ENCODE data around the gene PRKG1. TPM values are rescaled to one million over a fixed set of nuclear protein-coding genes. Genes with fewer than 3 reads are reported as not detected.

The PRKG1 gene
- total and polyA plus RNA-seq, 2 donors (not counting 1 experiment from before 2014, with no cell fraction given): 45.8 to 71.8 TPM

DNA sequence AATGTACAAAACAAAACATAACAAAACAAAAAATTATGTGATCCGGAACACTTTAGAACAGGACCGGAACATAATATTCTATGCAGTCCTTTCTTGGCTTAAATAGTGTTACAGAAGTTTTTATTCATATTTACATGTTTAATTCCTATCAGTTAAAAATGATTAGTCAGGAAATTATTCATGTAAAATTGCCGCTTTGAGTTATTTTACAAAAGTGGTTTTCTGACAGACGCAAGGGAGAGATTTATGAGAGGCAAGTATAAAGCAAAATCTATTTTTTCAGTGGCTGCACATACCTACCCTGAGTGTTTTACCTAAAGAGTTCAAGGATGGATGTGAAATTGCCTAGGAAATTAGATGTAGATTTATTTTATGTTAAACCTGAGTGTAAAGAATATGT lies 1009.1 kb downstream of the PRKG1 start:
- H3K79me2 ChIP-seq (ENCODE audit: control insufficient read depth, insufficient read depth, low read length): no peaks in the 10 kb centered on the region
- DNase-seq (ENCODE audit: low read depth in 2 of 2): no peak
- no peaks in the 10 kb centered on the region for H3K9me3 ChIP-seq (ENCODE audit: control insufficient read depth, insufficient read depth, low read depth, low read length)
- H2AFZ ChIP-seq (ENCODE audit: low read length): no peak overlapping the region
- H3K27me3 ChIP-seq (ENCODE audit: control insufficient read depth, insufficient read depth, low read length): no peaks in the 10 kb centered on the region
- no peak overlapping the region for H3K4me3 ChIP-seq (replicated peaks in 1 of 4; ENCODE audit: control extremely low read depth in 1 of 4, insufficient read depth in 1 of 4, low read depth in 3 of 4, low read length in 4 of 4)
- no peaks in the 10 kb centered on the region for H4K20me1 ChIP-seq (ENCODE audit: control insufficient read depth, extremely low read depth, insufficient read depth, low read length)
- H3K4me2 ChIP-seq (ENCODE audit: extremely low read depth, insufficient read depth, low read length): no peak overlapping the region
- H3K4me1 ChIP-seq (ENCODE audit: control insufficient read depth, extremely low read depth, insufficient read depth, low read length): no peaks in the 10 kb centered on the region
- no peaks in the 10 kb centered on the region for H3K36me3 ChIP-seq (ENCODE audit: control insufficient read depth, insufficient read depth, low read length)
- no peak overlapping the region for H3K27ac ChIP-seq (ENCODE audit: insufficient read depth, low read length)
- no peak for TF ChIP-seq EZH2 (IDR thresholded peaks at IDR 0.05; ENCODE audit: low read length, missing control alignments)
- no peak for TF ChIP-seq CTCF (conservative IDR thresholded peaks at IDR 0.05 in 1 of 2, IDR thresholded peaks at IDR 0.05 in 1 of 2; ENCODE audit: low read depth in 1 of 2, low read length in 2 of 2)
- no peak overlapping the region for H3K9ac ChIP-seq (ENCODE audit: insufficient read depth, low read length)

- DNase-seq (ENCODE audit: low read depth in 2 of 2): no peak
- Histone ChIP-seq H3K9ac (ENCODE audit: insufficient read depth, low read length) (no peak overlapping the region), H3K4me2 (ENCODE audit: extremely low read depth, insufficient read depth, low read length) (no peak overlapping the region), H3K79me2 (ENCODE audit: control insufficient read depth, insufficient read depth, low read length) (no peaks in the 10 kb centered on the region), H4K20me1 (ENCODE audit: control insufficient read depth, extremely low read depth, insufficient read depth, low read length) (no peaks in the 10 kb centered on the region), H3K27me3 (ENCODE audit: control insufficient read depth, insufficient read depth, low read length) (no peaks in the 10 kb centered on the region), H2AFZ (ENCODE audit: low read length) (no peak overlapping the region), H3K36me3 (ENCODE audit: control insufficient read depth, insufficient read depth, low read length) (no peaks in the 10 kb centered on the region), H3K27ac (ENCODE audit: insufficient read depth, low read length) (no peak overlapping the region), H3K9me3 (ENCODE audit: control insufficient read depth, insufficient read depth, low read depth, low read length) (no peaks in the 10 kb centered on the region), H3K4me1 (ENCODE audit: control insufficient read depth, extremely low read depth, insufficient read depth, low read length) (no peaks in the 10 kb centered on the region), H3K4me3 (replicated peaks in 1 of 4; ENCODE audit: control extremely low read depth in 1 of 4, insufficient read depth in 1 of 4, low read depth in 3 of 4, low read length in 4 of 4) (no peak overlapping the region)
- no peak for TF ChIP-seq EZH2 (IDR thresholded peaks at IDR 0.05; ENCODE audit: low read length, missing control alignments)
- TF ChIP-seq CTCF (conservative IDR thresholded peaks at IDR 0.05 in 1 of 2, IDR thresholded peaks at IDR 0.05 in 1 of 2; ENCODE audit: low read depth in 1 of 2, low read length in 2 of 2): no peak
These were observed 1018.1 kb downstream of the PRKG1 start for GRCh38 chr10:52092390-52092789.

DNA sequence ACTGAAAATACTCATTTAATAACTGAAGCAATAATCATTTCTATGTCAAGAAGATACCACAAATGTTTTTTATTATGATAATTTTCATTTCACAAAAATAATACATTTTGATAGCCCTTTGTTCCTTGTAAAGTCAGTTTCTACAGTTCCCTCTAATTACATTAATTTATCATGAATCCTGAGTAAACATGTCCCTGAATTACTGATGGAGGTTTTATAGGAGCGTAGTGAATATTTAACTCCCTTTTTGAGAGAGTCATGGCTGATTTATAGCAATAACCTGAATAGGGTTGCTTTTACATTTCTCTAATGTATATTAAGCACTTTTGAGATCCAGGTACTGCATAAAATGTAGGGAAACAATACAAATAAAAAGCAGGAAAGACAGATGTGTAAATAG lies 1023.8 kb downstream of the PRKG1 start:
- no peaks in the 10 kb centered on the region for H3K79me2 ChIP-seq (ENCODE audit: control insufficient read depth, insufficient read depth, low read length)
- TF ChIP-seq EZH2 (IDR thresholded peaks at IDR 0.05; ENCODE audit: low read length, missing control alignments): no peak
- TF ChIP-seq CTCF (conservative IDR thresholded peaks at IDR 0.05 in 1 of 2, IDR thresholded peaks at IDR 0.05 in 1 of 2; ENCODE audit: low read depth in 1 of 2, low read length in 2 of 2): no peak
- no peaks in the 10 kb centered on the region for H4K20me1 ChIP-seq (ENCODE audit: control insufficient read depth, extremely low read depth, insufficient read depth, low read length)
- H3K27ac ChIP-seq (ENCODE audit: insufficient read depth, low read length): no peak overlapping the region
- no peak overlapping the region for H3K4me3 ChIP-seq (replicated peaks in 1 of 4; ENCODE audit: control extremely low read depth in 1 of 4, insufficient read depth in 1 of 4, low read depth in 3 of 4, low read length in 4 of 4)
- no peak overlapping the region for H3K9ac ChIP-seq (ENCODE audit: insufficient read depth, low read length)
- no peaks in the 10 kb centered on the region for H3K9me3 ChIP-seq (ENCODE audit: control insufficient read depth, insufficient read depth, low read depth, low read length)
- no peak for DNase-seq (ENCODE audit: low read depth in 2 of 2)
- H3K27me3 ChIP-seq (ENCODE audit: control insufficient read depth, insufficient read depth, low read length): no peaks in the 10 kb centered on the region
- H3K4me1 ChIP-seq (ENCODE audit: control insufficient read depth, extremely low read depth, insufficient read depth, low read length): no peaks in the 10 kb centered on the region
- no peaks in the 10 kb centered on the region for H3K36me3 ChIP-seq (ENCODE audit: control insufficient read depth, insufficient read depth, low read length)
- H3K4me2 ChIP-seq (ENCODE audit: extremely low read depth, insufficient read depth, low read length): no peak overlapping the region
- H2AFZ ChIP-seq (ENCODE audit: low read length): no peak overlapping the region
